Activated effector memory CD4-positive, alpha-beta T cell treated with Interleukin-2 at 50 U/mL for 16 hours (primary cell): ENCODE data around the gene PINLYP.
"Not testable (repeated sequence)": the region's sequence is repeated elsewhere in the genome, so short reads cannot be mapped to it uniquely, and the experiment has no call there.

Experiments used
- DNase-seq: peaks from one replicate; pipeline ENCODE4 v3.0.0-alpha.2; 2020

The PINLYP gene

DNA sequence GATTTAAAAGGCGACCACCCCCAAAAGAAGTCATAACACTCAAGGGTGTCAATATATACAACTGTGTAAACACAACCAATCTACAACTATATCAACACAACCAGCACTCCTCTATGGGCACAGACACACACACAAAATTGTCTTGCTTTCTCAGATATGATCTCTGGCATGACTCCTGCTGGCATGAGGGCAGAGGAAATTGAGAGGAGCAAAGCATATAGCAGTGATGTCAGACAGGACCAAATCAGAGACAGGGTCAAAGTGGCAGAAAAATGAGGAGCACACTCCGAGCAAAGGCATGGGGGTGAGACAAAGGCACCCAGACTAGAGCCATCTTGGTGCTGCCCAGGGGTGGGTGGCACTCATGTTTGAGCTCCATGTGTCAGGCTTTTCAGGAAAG, 10.7 kb downstream of the PINLYP start:
- DNase-seq = no peak

DNA sequence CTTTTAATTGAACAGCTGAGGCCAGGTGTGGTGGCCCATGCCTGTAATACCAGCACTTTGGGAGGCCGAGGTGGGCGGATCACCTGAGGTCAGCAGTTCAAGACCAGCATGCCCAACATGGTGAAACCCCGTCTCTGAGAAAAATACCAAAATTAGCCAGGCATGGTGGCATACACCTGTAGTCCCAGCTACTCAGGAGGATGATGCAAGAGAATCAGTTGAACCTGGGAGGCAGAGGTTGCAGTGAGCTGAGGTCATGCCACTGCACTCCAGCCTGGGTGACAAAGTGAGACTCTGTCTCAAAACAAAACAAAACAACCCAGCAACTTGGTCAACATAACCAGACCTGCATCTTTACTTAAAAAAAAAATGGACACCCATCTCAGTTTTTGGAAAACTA, 11.4 kb downstream of the PINLYP start:
- DNase-seq = not testable (repeated sequence)

- DNase-seq = no peak
Observed at GRCh38 chr19:43589277-43589676, 13.7 kb downstream of the PINLYP start.

DNA sequence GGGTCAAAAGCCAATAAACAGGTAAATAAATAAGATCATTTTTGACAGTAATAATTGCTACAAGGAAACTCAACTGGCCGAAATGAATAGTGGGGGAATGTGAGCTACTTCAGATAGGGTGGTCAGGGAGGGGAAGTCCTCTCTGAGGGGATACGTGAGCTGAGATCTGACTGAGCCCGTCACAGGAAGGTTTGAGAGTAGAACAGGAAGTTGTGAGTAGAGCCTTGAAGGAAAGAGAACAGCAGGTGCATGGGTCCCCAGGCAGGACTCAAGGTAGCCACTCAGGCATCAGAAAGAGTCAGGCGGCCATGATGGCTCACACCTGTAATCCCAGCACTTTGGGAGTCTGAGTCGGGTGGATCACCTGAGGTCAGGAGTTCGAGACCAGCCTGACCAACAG, 14.1 kb downstream of the PINLYP start:
- no peak for DNase-seq

- no peak for DNase-seq
Observed at GRCh38 chr19:43591904-43592772, 16.5 kb downstream of the PINLYP start.

DNA sequence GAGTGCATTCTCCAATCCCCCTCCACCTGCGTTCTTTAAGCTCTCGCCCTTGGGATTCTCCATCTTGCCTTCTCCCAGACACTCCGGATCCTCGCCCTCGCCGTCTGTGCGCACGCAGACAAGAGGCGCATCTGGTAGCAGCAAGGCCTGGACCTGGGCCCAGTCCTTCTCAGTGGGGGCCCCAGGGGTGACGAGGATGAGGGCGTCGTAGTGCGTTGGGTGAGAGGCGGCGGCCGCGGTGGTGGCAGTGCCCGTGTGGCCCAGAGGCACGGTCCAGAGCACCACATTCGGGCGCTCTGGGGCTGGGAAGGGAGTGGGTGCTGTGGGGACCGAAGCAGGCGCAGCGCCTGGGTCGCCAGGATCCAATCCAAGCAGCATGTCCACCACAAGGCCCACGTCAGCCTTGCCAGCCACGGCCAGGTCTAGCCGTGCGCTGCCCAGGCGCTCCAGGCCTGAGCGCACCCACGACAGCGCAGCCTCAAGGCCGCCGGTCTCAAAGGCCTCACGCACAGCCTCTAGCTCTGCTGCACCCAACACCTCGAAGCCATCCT, 17.3 kb downstream of the PINLYP start:
- no peak for DNase-seq

- no peak for DNase-seq
Observed at GRCh38 chr19:43594081-43594697, 18.6 kb downstream of the PINLYP start.

GRCh38 chr19:43594710-43595604, 19.4 kb downstream of the PINLYP start:
- DNase-seq = peak; percentile 65

DNA sequence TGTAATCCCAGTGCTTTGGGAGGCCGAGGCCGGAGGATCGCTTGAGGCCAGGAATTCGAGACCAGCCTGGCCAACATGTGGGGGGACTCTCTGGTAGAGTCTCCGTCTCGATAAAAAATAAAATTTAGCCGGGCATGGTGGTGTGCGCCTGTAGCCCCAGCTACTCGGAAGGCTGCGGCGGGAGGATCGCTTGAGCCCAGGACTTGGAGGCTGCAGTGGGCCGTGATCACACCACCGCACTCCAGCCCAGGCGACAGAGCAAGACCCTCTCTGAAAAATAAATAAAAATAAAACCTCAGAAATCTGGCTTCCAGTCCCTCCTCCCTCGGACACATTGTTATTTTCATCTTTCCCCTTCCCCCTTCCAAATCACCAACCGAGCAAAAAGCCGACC, 20.0 kb downstream of the PINLYP start:
- DNase-seq = peak; percentile 9

DNA sequence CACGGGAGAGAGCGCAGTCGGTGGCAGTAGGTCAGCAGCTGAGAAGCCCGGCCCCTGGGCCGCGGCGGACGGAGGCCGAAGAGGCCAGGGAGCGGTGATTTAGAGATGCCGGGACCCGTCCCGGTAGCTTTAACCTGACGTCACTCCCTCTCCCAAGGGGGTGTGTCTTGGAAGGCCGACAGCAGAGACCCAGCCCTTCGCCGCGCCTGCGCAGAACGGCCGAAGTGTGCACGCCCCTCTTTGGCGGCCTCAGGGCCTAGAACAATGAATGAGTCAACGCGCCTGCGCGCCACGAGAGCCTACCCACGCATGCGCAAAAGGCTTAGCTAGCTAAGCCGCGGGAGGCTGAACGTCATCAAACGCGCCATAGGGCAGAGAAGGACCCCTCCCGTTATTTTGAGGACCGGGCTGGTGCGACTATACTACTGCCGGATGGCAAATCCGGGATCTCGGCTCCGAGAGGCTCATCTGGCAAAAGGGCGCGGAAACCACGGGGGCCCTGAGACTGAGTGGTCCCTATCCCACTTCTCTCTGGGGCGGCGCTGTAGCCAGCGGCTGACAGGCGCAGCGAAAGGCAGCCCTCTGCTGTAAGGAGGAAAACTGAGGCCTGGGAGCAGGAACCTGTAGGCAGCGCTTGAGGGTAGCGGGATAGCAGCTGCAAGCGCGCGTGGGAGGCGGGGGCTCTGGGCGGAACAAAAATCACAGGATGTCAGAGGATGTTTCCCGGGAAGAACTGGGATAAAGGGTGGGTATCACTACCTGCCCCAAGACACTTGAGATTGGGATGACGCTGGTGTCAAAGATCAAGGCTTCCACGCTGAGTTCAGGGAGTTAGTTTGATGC, 20.6 kb downstream of the PINLYP start, which contains the start of the genes IRGQ and ZNF576:
IRGQ (minus strand) TSS at position 136 of the 843 bp plus-strand sequence. CDS start 796 bp downstream, outside the sequence.
ZNF576 (plus strand) TSS at position 597 of the 843 bp plus-strand sequence. CDS start 514 bp downstream, outside the sequence.
- peak; percentile 99 for DNase-seq

GRCh38 chr19:43596842-43597461, 21.4 kb downstream of the PINLYP start:
- DNase-seq = no peak

GRCh38 chr19:43597876-43598275, 22.3 kb downstream of the PINLYP start:
- DNase-seq = no peak

GRCh38 chr19:43598445-43599240, 23.0 kb downstream of the PINLYP start:
- no peak for DNase-seq

DNA sequence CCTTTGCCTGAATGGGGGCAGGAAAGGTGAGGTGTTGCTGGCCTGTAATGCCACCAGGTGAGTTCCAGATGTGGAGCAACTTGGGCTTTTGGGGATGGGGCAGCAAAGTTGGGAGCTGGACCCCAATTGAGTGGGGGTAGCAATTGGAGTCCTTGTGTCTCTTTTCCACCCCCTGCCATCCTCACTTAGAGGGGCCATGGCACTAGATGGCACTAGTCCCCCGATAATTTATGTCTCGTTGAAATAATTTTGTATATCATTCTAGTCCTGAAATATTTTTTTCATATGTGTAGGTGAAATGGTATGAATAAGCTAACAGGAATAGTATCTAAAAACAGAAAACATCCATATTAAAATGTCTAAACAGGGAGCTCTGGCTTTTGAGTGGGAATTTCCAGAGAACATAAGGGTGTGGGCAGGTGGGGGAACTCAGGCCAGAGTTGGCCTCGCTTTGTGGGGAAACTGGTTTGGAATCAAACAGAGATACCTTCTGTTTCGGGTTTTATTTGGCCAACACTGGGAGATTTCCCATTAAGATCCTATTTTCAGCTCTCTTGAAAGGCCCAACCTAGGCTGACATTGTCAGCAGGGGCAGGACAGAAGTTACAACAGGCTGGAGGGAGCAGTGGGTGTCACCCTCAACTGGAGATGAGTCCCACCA, 24.2 kb downstream of the PINLYP start:
- DNase-seq = no peak

GRCh38 chr19:43600326-43600725, 24.7 kb downstream of the PINLYP start:
- DNase-seq = not testable (repeated sequence)

- no peak for DNase-seq
Observed at GRCh38 chr19:43605875-43606568, 30.4 kb downstream of the PINLYP start.

DNA sequence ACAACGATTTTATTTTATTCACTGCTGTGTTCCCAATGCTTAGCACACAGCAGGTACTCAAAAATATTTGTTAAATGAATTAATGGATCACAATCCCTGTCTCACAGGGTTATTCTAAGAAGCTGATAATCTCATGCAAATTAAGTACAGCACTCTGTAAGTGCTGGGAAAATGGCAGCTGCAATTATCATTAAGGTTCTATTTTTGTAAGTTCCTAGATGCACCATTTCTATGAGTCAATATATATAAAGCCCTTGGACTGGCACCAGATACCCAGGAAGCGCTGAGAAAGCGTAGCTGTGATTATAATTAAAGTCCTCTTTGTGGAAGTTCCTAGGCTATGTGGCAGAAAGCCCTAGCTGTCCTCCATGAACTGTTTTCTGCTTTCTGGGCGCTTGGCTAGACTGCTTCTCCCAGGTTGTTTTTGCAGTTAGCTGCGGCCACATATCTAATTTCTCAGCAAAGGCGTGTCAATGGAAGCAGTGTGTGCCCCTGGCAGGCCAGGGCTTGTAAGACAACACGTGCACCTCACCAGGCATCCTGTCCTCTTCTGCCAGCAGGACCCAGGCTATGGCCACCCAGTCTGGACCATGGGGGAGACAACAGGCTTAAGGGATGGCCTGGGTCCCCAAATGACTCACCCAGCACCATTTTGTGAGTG, 31.1 kb downstream of the PINLYP start:
- DNase-seq = no peak
